GM19395 (cell line): ENCODE data around the gene HCN2.

Experiments used
- ATAC-seq: cut with Tn5 transposase; IDR thresholded peaks from one replicate; pipeline ENCODE4 v1.9.1; 2021; ENCODE audit warnings: mild to moderate bottlenecking, moderate library complexity; ENCODE audit not compliant: unreplicated experiment

The HCN2 gene

GRCh38 chr19:651114-651818 is 61.6 kb downstream of the HCN2 start:
- no peak for ATAC-seq

DNA sequence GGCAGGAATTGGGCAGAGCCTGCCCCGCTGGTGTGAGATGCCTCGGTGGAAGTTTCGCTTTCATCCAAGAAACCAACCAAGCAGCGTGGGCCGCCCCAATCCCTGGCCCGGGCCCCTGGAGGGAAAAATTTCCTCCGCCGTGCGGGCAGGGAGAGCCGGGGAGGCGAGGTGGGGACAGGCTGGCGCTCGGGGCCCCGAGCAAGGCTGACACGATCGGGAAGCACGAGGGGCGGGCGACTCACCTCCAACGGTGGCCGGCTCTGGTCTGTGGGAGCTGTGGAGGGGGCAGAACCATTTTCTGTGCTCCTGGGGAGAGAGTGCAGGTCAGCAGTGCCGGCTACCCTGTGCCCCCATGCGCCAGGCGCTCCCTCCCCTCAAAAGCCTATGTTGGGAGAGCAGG is 62.3 kb downstream of the HCN2 start:
- no peak for ATAC-seq

DNA sequence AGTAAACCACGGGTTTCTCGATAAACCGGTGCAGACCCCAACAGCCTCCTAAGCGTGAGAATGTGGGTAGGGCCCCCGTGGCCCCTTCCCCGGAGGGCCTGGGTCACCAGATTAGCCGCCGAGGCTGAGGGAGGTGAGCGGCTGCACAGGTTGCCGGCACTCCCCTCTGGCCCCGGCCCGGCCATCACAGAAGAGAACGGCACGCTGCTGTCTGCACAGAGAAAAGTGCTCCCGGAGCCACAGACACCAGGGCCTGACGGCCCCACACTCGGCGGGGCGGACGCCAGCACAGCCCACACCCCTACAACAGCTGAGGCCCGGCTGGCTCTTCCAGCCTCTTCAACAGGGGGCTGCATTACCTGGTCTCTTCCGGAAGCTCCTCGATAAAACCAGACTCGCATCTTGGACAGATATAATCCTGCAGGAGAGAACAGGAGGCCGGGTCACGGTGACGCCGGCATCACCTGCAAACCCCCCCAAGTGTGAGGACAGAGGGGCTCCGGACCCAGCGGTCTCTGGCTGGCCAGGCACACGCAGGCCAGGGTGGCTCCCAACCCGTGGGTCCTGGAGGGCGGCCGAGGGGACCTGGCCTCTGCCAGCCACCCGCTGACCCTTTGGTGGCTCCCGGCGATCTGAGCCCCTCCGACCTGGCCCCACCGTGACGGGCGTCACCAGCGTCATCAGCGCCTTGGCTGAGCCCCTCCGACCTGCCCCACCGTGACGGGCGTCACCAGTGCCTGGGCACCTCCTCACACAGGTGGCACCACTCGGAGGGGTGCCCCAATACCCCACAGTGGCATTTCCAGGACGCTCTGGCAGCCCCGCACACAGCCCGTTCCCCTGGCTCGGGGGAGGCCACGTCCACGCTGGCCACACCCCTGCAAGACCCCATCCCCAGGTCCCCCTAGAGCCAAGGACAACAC is 63.0 kb downstream of the HCN2 start:
- ATAC-seq, result no peak

GRCh38 chr19:653425-653824 is 63.7 kb downstream of the HCN2 start:
- no peak for ATAC-seq

GRCh38 chr19:655691-656090 is 66.0 kb downstream of the HCN2 start:
- ATAC-seq, result no peak

DNA sequence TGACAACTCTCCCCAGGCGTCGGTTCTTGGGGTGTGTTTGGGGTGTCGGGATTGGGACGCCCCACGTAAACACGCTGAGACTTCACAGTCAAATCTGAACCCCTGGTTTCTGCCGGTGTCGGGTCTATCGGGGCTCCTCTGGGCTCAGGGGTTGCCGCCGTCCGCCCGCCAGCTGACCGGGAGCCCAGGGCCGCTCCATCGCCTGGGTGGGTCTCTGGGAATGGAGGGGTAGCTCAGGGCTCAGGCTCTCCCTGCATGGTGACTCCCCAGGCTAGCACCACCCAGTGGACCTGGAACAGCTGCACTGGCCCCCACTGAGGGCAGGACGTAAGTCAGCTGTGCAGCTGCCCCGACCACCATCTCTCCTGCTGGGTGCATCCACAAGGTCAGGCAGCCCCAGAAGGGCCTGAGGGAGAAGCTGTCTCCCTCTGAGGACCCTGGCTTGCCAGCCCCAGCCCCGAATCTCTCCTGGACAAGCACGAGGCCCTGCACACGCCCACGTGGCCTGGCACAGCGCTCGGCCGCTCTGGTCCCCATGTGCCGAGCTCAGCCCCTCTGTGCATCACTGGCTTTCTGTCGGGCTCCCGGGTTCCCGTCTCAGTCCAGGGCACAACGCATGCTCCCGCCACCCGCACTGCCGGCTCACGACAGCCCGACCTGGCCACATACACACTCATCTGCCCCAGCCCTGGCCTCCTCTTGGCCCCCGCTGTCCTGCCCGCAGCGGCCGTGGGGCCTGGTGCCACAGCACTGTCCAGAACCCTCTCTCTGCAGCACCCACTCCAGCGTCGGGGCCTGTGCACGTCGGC is 67.3 kb downstream of the HCN2 start:
- no peak for ATAC-seq

DNA sequence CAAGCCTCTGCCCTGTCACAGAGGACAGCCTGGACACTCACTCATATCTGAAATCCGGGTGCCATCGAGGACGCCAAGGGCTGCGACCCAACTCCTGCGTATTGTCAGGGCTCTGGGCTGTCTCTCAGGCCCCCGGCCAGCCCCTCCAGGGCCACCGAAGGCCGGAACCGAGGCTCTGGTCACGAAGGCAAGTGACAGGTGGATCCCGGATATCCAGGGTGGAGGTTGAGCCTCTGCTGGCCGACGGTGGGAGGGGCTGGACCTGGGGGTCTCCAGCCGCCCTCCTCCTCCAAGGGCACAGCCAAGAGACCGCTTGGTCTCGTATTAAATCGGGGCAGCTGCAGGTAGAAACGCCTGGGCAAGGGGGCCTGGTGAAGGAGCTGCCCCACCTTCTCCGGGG is 67.9 kb downstream of the HCN2 start:
- no peak for ATAC-seq

- no peak for ATAC-seq
These were observed 68.6 kb downstream of the HCN2 start for GRCh38 chr19:658059-658839.

GRCh38 chr19:658916-659839 is 69.5 kb downstream of the HCN2 start:
- ATAC-seq, result no peak

- ATAC-seq, result no peak
These were observed 71.2 kb downstream of the HCN2 start for GRCh38 chr19:660793-661426.

DNA sequence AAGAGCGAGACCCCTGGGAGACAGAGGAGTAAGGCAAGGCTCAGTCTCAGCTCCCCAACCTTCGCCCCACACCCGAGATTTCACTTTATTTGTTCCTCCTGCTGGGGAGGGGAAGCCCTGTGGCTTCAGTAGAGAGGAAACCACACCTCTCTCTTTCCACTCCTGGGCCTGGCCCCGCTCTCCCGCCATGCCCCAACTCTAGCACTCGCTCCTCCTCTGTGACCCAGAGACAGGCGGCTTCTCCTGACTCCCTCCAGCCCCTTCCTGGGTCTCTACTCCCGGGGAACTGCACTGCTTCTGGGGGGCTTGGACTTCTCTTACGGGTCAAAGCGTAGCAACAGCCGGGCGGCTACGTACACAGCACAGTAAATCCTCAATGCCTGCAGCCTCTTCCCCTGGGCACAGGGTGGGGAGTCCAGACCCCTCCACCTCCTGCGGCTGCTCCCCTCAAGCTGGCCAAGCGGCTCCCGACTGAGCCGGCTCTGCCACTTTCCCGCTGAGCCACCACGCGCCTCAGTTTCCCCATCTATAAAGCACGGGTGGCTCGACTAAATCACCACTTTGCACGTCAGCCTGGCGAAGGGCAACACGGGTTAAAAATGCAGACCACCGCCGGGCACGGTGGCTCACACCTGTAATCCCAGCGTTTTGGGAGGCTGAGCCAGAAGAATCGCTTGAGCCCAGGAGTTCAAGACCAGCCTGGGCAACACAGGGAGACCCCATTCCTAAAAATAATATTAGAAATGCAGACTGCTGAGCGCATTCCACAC is 71.9 kb downstream of the HCN2 start:
- no peak for ATAC-seq

DNA sequence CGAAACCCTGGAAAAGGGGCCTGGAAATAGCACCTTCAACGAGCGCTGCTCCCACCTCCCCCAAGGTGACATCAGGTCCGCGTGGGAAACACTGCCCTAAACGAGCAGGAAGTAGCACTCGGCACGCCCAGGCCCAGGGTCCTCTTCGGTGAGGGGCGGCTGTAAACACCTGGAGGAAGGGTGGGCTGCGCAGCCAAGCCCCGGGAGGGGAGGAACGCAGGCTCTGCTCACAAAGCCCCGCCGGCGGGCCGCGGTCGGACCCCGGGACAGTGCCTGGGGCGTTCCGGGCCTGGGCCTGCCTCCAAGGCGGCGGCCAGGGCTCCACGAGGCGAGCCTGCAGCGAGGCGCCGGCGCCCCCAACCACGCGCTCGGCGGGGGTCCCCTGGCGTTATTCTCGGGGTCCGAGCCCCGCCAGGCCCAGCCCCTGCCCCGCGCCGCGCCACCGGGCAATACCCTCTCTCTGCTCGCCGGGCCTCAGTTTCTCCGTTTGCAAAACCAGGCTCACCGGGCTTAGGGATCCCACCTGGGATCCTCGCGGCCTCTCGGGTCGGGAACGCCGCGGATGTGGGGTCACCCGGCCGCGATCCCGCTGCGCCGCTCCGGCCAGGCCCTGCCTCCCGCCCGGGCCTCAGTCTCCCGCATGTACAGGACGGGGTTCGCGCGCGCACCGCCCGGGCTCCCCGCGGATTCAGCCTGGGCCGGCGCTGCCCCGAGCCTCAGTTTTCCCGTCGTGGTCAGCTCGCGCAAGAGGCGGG is 72.7 kb downstream of the HCN2 start:
- peak; percentile 9 for ATAC-seq

DNA sequence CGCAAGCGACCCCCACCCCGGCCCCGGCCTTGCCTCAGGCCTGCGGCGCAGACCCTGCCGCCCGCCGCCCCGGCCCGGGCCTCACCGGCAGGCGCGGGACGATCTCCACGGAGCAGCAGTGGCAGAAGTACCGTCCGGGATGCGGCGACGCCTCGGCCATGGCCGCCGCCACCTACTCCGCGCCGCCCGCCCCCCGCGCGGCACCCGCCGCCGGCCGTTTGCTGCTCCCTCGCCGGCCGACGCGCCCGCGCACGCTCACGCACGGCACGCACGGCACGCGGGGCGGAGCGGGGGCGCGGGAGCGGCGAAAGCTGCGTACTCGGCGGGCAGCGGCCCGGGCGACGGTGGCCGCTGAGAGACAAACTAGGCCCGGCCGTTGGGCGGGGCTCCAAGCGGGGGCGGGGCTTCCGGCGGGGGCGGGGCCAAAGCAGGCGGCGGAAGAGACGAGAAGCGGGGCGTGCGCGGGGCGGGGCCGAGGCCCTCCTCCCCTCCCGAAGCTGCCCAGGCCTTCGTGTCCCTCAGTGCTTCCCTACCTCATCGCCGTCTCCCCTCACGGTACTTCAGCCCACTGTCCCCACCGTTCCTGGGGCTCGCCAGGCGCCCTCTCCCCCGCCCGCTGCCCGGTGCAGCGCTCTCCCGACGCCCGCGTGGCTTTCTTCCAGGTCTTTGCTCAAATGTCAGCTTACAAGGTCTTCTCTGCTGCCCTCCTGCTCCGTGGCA is 73.4 kb downstream of the HCN2 start, which contains the start of gene RNF126:
RNF126 (minus strand) TSS at position 253 of the 720 bp plus-strand sequence; CDS start at position 160, 93 bp downstream.
- peak; percentile 49 for ATAC-seq

DNA sequence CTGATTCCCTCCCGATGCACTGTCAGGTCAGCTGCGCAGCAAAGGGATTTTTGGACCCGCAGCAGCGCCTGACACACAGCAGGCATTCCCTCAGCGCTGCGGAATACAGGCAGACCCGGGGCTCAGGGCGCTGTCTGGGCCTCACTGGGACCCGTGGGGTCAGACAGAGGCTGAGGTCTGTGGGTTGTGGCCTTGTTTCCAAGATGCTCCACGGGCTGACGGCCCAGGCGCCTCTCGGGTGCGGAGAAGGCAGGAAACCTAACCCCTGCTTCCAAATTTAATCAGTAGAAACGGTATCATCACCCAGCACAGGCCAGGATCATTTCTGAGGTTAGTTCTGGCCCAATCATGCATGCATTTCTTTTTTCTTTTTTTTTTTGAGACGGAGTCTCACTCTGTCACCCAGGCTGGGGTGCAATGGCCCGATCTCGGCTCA is 74.0 kb downstream of the HCN2 start:
- ATAC-seq, result no peak

GRCh38 chr19:664913-665443 is 75.3 kb downstream of the HCN2 start:
- no peak for ATAC-seq
